Neutrophil (primary cell): Measurements from ENCODE around the gene MTG1.

Experiments
- H3K27ac ChIP-seq: fragments of 200-600 bp; sonication (generic); 2 replicates; pipeline ENCODE4 v1.5.1; 2016; ENCODE audit warnings: mild to moderate bottlenecking, moderate library complexity
- H3K27me3 ChIP-seq: fragments of 200-600 bp; sonication (generic); 2 replicates; pipeline ENCODE4 v1.6.0; 2016; ENCODE audit warnings: mild to moderate bottlenecking
- H3K36me3 ChIP-seq: fragments of 200-600 bp; sonication (generic); 2 replicates; pipeline ENCODE4 v1.5.1; 2017
- H3K4me1 ChIP-seq, 2 experiments: fragments of 200-600 bp in 1 of 2; sonication (generic) in 1 of 2; 1 replicate in 1 of 2; 2 replicates in 1 of 2; pipeline versions ENCODE4 v1.5.1 to v1.6.1; 2013 to 2016; ENCODE audit warnings: low read depth in 1 of 2, low read length in 1 of 2, mild to moderate bottlenecking in 1 of 2, moderate library complexity in 1 of 2; ENCODE audit not compliant: control insufficient read depth in 1 of 2, insufficient read depth in 1 of 2
- H3K4me3 ChIP-seq, 2 experiments: fragments of 200-600 bp in 1 of 2; sonication (generic) in 1 of 2; 1 replicate in 1 of 2; 2 replicates in 1 of 2; pipeline ENCODE4 v1.5.1; 2013 to 2016; ENCODE audit warnings: low read depth in 1 of 2, low read length in 1 of 2, mild to moderate bottlenecking in 1 of 2, moderate library complexity in 1 of 2
- H3K9me3 ChIP-seq: fragments of 200-600 bp; sonication (generic); 2 replicates; pipeline ENCODE4 v1.5.1; 2016
- CTCF ChIP-seq: fragments of 200-600 bp; sonication (generic); IDR thresholded peaks from 2 replicates; pipeline ENCODE4 v1.5.1; 2016; ENCODE audit warnings: antibody characterized with exemption

Gene MTG1

DNA sequence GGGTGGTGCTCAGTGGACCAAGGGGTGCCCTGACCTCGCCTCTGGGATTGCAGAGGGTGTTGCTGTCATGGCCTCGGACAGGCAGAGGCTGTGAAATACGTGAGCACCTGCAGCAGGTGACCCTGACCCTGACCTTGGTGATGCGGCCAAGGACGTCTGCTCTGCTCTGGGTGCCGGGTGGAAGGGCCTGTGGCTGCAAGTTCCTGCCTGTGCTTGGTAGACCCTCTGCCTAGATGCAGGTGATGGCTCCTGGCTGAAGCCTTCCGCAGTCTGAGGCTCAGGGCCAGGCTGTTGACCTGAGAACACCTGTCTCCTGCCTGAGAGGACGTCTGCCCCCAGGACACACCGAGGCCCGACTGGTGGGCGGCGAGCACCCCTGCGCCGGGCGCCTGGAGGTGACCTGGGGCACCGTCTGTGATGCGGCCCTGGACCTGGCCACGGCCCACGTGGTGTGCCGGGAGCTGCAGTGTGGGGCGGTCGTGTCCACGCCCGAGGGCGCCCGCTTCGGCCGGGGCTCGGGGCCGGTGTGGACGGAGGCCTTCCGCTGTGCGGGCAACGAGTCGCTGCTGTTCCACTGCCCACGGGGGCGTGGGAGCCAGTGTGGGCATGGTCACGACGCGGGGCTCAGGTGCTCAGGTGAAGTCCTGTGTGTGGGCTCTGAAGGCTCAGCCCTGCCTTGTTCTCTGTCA is 64.2 kb downstream of the MTG1 start:
- TF ChIP-seq CTCF = no peak
- Histone ChIP-seq H3K27me3 (no peaks in the 10 kb centered on the region), H3K4me3 (no peak overlapping the region), H3K27ac (no peak overlapping the region), H3K9me3 (no peaks in the 10 kb centered on the region), H3K4me1 (no peaks in the 10 kb centered on the region), H3K36me3 (no peaks in the 10 kb centered on the region)

DNA sequence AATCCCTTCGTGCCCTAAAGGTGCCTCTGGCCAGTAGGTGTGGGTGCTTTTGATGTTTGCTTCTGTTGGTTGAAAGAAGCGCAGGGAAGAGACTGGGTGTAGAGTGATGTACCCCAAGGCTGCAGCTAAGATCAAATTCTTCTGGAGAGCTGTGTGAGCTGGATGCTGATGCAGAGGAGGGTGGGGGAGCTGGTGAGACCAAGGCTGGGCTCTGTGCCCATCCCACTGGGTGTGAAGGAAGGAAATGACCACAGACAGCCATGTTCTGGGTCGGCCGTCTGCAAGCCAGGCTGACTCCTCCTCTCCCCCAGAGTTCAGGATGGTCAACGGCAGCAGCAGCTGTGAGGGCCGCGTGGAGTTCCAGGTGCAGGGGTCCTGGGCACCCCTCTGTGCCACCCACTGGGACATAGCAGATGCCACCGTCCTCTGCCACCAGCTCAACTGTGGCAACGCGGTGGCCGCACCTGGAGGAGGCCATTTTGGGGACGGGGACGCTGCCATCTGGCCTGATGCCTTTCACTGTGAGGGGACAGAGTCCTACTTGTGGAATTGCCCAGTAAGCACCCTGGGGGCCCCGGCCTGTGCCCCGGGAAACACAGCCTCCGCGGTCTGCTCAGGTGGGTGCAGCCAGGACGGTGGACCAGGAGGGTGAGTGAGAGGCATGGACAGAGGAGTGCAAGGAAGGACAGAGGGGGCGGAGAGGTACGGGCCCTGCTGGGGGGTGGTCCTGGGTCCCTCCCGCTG is 64.9 kb downstream of the MTG1 start:
- H3K9me3 ChIP-seq = no peaks in the 10 kb centered on the region
- no peak overlapping the region for H3K27ac ChIP-seq
- no peaks in the 10 kb centered on the region for H3K36me3 ChIP-seq
- no peaks in the 10 kb centered on the region for H3K4me1 ChIP-seq
- no peak overlapping the region for H3K4me3 ChIP-seq
- no peak for TF ChIP-seq CTCF
- H3K27me3 ChIP-seq = no peaks in the 10 kb centered on the region

DNA sequence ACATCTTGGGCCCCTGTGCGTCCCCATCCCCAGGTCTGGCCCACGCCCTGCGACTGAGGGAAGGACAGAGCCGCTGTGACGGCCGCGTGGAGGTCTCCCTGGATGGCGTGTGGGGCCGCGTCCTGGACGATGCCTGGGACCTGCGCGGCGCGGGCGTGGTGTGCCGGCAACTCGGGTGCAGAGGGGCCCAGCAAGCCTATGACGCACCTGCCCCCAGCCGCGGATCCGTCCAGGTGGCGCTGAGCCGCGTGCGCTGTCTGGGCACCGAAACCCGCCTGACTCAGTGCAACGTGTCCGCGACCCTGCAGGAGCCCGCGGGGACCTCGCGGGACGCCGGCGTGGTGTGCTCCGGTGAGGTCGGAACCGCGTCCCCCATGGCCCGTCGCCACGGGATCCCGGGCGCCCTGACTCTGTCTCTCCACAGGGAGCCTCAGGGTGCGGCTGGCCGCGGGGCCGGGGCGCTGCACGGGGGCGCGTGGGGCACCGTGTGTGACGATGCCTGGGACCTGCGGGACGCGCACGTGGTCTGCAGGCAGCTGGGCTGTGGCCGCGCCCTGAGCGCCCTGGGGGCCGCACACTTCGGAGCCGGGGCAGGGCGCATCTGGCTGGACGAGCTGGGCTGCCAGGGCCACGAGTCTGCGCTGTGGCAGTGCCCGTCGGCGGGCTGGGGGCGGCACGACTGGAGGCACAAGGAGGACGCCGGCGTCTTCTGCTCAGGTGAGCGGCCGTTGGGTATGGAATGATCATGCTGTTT is 65.7 kb downstream of the MTG1 start:
- no peak overlapping the region for H3K4me3 ChIP-seq
- H3K4me1 ChIP-seq = no peaks in the 10 kb centered on the region
- no peaks in the 10 kb centered on the region for H3K27me3 ChIP-seq
- H3K9me3 ChIP-seq = no peaks in the 10 kb centered on the region
- H3K36me3 ChIP-seq = no peaks in the 10 kb centered on the region
- TF ChIP-seq CTCF = no peak
- H3K27ac ChIP-seq = no peak overlapping the region

- no peak overlapping the region for H3K4me3 ChIP-seq
- H3K36me3 ChIP-seq = no peaks in the 10 kb centered on the region
- no peaks in the 10 kb centered on the region for H3K9me3 ChIP-seq
- no peak for TF ChIP-seq CTCF
- H3K4me1 ChIP-seq = no peaks in the 10 kb centered on the region
- peaks cover 3% of the 10 kb centered on the region for H3K27me3 ChIP-seq
- no peak overlapping the region for H3K27ac ChIP-seq
Observed at GRCh38 chr10:133460208-133460769, 66.3 kb downstream of the MTG1 start.

- Histone ChIP-seq H3K27me3 (peaks cover 4% of the 10 kb centered on the region), H3K4me3 (no peak overlapping the region), H3K27ac (no peak overlapping the region), H3K36me3 (no peaks in the 10 kb centered on the region), H3K4me1 (no peaks in the 10 kb centered on the region), H3K9me3 (no peaks in the 10 kb centered on the region)
- TF ChIP-seq CTCF = no peak
Observed at GRCh38 chr10:133461027-133461426, 67.1 kb downstream of the MTG1 start.
